Transverse colon (tissue), 3 donors: ENCODE results near the gene EPHA2.

ENCODE experiments used
- CTCF ChIP-seq, 5 experiments: fragments of 200-600 bp in 3 of 5; fragments of 450-650 bp in 2 of 5; sonication (generic) in 3 of 5; IDR thresholded peaks; 1 replicate in 2 of 5; 2 replicates in 3 of 5; pipeline ENCODE4 v1.5.1; 2016 to 2017; ENCODE audit warnings: antibody characterized with exemption in 5 of 5, inconsistent platforms in 3 of 5, mild to moderate bottlenecking in 2 of 5, moderate library complexity in 1 of 5
- POLR2A ChIP-seq: fragments of 450-650 bp; IDR thresholded peaks from one replicate; pipeline ENCODE4 v1.6.1; 2016; ENCODE audit warnings: antibody characterized with exemption, mild to moderate bottlenecking, moderate library complexity

- TF ChIP-seq CTCF (IDR thresholded peaks at IDR 0.05), result no peak
- no peak for TF ChIP-seq POLR2A
Measured at GRCh38 chr1:16076865-16077238, 79.0 kb downstream of the EPHA2 start.
